CD4-positive, alpha-beta T cell treated with Interleukin-12 subunit alpha and Interleukin-12 subunit beta, for 1 hour (primary cell): ENCODE results near the gene FKBP2.

Experiments
- DNase-seq: peaks from one replicate; pipeline ENCODE4 v3.0.0-alpha.2; 2020

The FKBP2 gene

GRCh38 chr11:64250415-64251015, 9.6 kb downstream of the FKBP2 start:
- DNase-seq, result no peak

DNA sequence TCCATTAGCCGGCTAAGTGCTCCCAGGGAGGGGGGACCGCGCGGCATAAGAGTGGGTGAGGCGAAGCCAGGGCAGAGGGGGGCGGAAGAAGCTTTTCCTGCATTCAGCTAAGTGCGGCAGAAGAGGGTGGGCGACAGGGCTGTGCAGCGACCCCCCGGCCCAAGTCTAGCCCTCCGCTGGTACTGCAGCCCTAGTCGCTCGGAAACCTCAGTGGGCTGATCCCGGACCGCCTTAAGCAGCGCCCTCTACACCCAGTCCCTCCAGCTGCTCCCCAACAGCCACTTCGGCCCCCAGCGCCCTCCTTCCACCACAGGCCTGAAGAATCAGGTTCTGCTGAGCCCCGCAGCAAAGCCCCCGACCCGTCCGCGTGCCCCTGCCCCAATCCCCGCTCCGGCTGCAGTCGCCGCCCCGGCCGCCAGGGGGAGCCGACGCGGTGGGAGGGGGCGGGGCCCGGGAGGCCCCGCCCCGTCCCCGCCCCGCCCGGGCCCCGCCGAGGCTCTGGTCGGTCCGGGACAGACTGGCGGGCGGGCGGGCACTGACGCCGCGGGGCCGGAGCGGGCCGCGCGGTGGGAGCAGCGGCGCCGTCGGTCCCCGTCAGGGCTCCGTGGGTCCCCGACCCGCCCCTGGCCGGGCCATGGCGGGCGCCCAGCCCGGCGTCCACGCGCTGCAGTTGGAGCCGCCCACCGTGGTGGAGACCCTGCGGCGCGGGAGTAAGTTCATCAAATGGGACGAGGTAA, 10.3 kb downstream of the FKBP2 start, which contains the start of gene PLCB3:
Gene PLCB3 (plus strand): TSS at position 515 of the 737 bp plus-strand sequence. CDS start 120 bp downstream, at position 635.
- peak; percentile 74 for DNase-seq

DNA sequence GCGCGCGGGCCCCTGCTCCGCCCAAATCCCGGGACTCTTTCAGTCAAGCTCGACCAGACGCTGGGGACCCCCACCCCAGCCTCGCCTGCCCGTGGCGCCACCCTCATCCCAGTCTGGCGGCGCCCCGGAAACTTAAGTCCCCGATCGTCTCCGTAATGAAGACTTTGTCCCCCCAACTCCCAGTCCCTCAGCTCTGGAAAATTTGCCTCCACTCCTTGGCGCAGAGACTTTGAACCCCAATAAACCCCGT, 10.8 kb downstream of the FKBP2 start:
- no peak for DNase-seq

DNA sequence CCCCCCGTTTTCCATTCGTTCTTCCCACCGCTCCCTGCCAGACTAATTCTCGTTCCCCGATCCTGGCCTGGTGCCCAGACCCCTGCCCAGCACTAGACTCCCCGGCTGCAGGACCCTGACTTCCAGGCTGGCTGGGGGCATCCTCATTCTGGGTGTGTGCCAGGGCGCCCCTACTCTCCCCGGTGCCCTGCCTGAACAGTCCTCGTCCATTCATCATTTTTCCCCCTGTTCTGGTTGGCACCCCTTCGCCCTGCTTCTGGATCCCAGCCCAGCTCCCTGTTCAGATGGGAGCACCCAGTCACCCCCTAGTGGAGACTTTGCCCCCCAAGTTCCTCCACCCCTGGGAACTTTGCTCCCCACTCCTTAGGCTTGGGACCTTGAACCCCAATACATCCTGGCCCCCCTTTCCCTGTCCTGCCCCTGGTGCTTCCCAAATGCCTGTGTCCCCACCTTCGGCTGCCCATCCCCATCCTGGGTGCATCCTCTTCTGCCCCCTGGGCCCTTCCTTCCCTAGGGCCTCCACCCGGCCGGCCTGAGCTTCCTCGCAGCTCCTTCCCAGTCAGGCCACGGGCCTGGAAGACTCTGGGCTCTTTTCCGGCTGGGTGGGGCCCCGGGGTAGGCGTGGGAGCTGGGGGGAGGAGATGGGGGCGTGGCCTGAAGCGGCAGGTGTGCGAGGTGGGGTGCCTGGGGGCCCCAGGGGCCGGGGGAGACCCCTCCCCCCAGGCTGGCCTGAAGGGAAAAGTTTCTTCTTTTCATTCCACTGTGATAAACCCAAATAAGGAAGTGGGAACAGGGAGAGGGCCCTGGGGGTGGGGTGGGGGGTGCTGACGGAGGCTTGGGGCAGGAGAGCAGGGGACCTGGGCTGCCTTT, 11.3 kb downstream of the FKBP2 start:
- DNase-seq, result no peak

GRCh38 chr11:64253043-64253442, 12.1 kb downstream of the FKBP2 start:
- no peak for DNase-seq

DNA sequence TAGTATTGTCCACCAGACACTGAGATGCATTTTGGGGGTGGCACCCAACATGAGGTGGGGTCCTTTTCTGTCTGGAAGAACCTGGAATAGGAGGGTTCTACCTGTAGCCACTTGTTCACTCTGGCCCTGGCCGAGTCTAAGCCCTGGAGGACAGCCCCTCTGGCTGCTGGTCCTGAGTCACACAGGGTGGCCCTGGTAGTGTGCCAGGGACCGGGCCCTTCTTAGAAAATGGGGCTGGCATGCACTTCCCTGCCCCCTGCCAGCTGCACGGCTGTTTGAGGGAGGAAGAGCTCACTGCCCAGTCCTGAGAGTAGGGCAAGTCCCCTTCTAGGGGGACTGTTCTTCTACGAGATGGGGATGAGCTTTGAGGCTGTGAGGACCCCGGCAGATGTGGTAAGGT, 12.6 kb downstream of the FKBP2 start:
- DNase-seq, result no peak

- no peak for DNase-seq
These were observed 13.4 kb downstream of the FKBP2 start for GRCh38 chr11:64254326-64254725.

- no peak for DNase-seq
These were observed 14.5 kb downstream of the FKBP2 start for GRCh38 chr11:64255135-64256128.

DNA sequence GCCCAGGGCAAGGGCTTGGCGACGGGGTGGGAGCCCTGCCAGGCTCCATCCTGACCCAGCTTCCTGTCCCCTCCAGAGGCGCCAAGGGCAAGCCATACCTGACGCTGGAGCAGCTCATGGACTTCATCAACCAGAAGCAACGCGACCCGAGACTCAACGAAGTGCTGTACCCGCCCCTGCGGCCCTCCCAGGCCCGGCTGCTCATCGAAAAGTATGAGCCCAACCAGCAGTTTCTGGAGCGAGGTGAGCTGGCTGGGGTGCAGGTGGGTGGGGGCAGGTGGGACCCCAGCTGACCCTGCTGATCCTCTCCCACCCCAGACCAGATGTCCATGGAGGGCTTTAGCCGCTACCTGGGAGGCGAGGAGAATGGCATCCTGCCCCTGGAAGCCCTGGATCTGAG, 15.4 kb downstream of the FKBP2 start:
- DNase-seq, result no peak

DNA sequence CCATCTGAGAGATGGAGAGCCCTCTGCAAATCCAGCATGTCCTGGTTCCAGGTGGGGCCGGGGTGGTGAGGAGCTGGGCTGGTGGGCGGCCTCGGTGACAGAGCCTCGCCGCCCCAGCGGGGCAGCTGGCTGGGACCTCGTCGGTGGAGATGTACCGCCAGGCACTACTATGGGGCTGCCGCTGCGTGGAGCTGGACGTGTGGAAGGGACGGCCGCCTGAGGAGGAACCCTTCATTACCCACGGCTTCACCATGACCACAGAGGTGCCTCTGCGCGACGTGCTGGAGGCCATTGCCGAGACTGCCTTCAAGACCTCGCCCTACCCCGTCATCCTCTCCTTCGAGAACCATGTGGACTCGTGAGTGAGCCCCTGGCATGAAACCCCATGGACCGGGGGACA, 17.5 kb downstream of the FKBP2 start:
- DNase-seq, result no peak

GRCh38 chr11:64258946-64259532, 18.1 kb downstream of the FKBP2 start:
- no peak for DNase-seq

DNA sequence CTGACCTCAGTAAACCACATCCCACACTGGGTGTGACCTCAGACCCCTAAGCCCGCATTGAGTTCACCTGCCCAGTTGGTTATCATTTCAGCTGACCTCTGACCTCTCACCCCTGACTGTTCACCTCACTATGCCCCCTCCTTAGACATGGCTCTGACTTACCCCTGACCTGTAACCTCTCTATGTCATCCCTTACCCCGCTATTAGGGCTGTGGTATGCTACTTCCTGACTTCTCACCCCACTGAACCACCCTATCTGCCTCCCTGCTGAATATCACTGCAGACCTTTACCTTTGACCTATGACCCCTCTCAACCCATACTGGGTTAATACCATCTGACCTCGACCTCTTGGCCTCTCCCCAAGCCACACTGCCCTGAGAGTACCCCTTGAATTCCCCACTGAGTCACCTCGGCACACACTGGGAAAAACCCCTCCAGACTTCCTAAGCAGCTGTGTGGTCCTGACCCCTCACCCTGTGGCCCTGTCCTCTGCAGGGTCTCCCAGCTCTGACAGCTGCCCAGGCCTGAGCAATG, 18.7 kb downstream of the FKBP2 start:
- no peak for DNase-seq

GRCh38 chr11:64260147-64260708, 19.3 kb downstream of the FKBP2 start:
- DNase-seq, result no peak

GRCh38 chr11:64261556-64262080, 20.7 kb downstream of the FKBP2 start:
- DNase-seq, result no peak

GRCh38 chr11:64262271-64263002, 21.5 kb downstream of the FKBP2 start:
- no peak for DNase-seq

DNA sequence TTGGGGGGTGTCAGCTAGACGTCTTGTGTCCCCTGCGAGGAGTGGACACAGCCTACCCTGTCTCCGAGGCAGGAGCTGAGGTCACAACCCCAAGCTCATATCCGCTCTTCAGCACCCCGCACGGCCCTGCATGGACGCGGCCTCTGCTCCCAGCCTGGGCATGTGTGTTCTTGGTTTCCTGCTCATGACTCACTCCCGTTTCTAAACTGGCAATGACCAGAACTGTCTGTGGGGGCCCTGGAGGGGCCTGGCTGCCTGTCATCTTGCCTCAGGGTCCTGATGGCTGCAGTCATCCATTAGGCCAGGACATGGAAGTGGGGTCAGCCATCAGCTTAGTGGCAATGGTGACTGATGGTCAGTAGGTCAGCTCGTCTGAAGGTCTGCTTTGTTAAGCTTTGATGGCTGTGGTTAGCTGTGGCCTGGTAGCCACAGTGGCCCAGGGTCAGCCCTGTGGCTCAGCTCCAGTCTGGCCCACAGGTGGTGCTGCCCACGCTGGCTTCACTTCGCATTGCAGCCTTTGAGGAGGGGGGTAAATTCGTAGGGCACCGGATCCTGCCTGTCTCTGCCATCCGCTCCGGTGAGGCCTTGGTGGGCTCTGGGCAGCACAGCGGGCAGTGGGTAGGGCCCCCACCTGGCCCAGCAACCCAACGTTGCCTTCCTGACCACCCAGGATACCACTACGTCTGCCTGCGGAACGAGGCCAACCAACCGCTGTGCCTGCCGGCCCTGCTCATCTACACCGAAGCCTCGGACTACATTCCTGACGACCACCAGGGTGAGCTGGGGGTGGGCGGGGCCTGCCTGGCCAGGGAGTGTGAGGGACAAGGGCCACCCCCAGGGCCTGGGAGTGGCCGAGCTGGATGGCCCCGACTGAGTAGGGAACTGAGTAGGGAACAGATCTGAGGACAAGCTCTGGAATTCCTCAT, 22.4 kb downstream of the FKBP2 start:
- no peak for DNase-seq

GRCh38 chr11:64263947-64264317, 23.0 kb downstream of the FKBP2 start:
- no peak for DNase-seq

GRCh38 chr11:64264371-64264852, 23.5 kb downstream of the FKBP2 start:
- no peak for DNase-seq
